Stimulated activated CD4-positive, alpha-beta T cell treated with anti-CD3 and anti-CD28 coated beads, Interleukin-1b, Interleukin-23, amount 100 ng/mL, for 4 hours (primary cell): ENCODE data around the gene STK4.
"Not testable (repeated sequence)": the region's sequence is repeated elsewhere in the genome, so short reads cannot be mapped to it uniquely, and the experiment has no call there.

Experiments
- DNase-seq, 2 donors: peaks; one replicate each; pipeline ENCODE4 v3.0.0-alpha.2; 2020; ENCODE audit warnings: low read depth in 2 of 2

The STK4 gene

GRCh38 chr20:45053430-45054351 lies 87.4 kb downstream of the STK4 start:
- no peak for DNase-seq

- DNase-seq: no peak
Observed at GRCh38 chr20:45055056-45055455, 88.7 kb downstream of the STK4 start.

DNA sequence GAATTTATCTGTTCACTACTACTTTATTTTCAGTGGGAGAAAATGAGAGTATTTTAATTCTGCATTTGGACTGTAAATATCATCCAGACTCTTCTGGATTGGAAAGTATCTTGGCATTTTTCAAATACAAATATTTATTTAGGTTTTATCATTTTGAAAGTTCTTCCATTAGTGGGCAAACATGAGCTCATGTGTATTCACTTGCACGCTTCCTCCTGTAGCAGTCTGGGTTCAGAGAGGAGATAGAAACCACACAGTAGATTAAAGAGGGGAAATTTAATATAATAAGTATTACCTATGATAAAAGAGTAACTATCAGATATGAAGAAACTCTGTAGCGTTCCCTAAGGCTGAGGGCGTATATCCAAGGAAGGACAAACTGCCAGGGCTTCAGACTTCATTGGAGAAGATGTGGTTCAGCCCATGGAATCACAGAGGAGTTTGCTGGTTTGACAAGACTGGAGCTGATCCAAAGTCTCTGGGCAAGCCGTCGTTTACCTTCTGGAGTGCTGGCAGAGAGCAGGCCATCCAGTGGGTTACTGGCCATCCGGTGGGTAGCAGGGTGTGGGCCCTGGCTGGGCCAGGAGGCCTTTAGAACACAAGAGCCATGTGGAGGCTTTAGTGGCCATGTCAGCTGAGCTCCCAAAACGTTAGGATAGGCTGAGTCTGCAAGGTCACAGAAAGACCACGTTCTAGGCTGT lies 90.3 kb downstream of the STK4 start:
- no peak for DNase-seq

- DNase-seq: no peak
Observed at GRCh38 chr20:45058168-45058850, 92.0 kb downstream of the STK4 start.

- no peak for DNase-seq
Observed at GRCh38 chr20:45059022-45059728, 92.9 kb downstream of the STK4 start.

- no peak for DNase-seq
Observed at GRCh38 chr20:45060294-45060693, 94.0 kb downstream of the STK4 start.

GRCh38 chr20:45061244-45061643 lies 94.9 kb downstream of the STK4 start:
- no peak for DNase-seq

GRCh38 chr20:45063107-45063506 lies 96.8 kb downstream of the STK4 start:
- DNase-seq: not testable (repeated sequence)

DNA sequence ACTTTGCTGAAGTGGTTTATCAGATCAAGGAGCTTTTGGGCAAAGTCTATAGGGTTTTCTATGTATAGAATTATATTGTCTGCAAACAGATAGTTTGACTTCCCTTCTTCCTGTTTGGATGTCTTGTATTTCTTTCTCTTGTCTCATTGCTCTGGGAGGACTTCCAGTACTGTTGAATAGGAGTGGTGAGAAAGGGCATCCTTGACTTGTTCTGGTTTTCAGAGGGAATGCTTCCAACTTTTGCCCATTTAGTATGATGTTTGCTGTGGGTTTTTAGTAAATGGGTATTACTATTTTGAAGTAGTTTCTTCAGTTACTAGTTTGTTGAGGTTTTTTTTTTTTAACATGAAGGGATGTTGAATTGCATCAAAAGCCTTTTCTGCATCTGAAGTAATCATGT lies 98.5 kb downstream of the STK4 start:
- no peak for DNase-seq

GRCh38 chr20:45066372-45066771 lies 100.1 kb downstream of the STK4 start:
- no peak for DNase-seq

GRCh38 chr20:45067087-45067486 lies 100.8 kb downstream of the STK4 start:
- no peak for DNase-seq

GRCh38 chr20:45067558-45067957 lies 101.2 kb downstream of the STK4 start:
- no peak for DNase-seq

GRCh38 chr20:45069261-45069660 lies 102.9 kb downstream of the STK4 start:
- no peak for DNase-seq

DNA sequence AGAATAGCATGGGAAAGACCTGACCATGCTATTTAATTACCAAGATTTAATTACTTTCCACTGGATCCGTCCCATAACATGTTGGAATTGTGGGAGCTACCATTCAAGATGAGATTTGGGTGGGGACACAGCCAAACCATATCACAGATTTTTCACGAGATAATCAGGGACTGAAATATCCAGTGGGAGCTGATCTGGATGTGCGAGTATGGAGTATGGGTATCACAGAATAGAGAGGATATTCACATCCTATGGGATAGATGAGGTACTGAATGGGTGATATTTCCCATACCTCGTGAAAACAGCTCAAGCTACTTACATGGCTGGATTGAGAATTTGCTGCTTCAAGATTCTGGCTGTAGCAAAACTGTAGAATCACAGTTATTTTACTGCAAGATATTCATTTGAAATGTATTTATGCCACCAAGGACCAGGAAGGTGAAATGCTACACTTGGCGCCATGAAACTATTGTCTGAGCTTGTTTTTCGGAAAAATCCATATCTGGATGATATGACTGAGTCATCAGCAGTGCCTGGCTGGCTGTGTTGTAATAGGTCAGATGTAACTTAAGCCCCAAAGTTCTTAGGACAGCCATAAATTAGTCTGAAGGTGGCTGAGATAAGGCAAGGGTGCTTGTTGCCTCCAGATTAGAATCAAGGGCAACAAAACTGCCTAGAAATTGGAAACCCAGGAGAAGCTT lies 104.8 kb downstream of the STK4 start:
- no peak for DNase-seq

DNA sequence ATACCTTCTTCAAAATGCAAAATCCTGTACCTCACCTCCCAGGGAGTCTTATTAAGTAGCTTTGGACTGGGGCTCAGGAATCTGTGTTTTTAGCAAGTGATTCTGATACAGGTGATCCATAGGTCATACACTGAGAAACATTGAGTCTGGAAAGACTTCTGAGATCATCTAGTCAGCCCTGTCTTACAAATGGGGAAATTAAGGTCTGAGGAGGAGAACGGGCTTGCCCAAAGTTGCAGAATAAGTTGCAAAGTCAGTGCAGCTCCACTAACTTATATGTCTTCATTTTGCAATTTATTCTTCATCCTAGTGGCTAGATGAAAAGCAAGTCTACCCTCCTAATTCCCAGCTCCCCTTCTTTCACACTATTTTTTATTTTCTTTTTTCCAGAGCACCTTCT lies 105.8 kb downstream of the STK4 start:
- DNase-seq: no peak

DNA sequence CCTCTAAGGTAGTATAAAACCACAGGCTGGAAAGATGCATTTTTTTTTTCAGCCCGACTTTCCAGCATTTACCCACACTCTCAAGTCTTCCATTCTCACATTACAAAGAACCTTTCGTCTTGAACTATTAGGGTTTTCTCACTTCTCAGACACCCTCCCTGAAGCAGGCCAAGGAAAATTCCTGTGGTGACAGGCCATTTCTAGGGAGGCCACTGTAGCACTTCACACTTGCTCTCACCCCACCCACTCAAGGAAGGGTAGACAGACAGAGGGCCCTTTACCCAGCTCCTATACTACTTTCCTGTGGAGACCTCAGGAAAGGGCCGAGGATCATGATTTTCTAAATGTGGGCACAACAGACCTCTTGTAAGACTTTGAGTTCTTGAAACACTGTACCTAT lies 106.9 kb downstream of the STK4 start:
- no peak for DNase-seq

DNA sequence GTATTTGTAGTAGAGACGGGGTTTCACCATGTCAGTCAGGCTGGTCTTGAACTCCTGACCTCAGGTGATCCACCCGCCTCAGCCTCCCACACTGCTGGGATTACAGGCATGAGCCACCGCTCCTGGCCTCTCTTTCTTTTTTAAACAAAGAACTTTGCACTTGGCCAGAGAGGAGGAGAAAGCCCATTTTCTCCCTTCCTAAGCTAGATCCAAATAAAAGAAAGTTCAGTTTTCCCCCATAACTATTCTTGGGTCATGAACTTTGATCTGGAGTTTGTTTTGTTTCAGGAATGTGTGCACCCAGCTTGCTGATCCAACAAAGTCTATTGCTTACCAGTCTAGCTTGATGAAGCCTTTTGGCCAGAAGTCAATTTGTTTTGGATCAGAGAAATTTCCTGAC lies 111.2 kb downstream of the STK4 start:
- no peak for DNase-seq

DNA sequence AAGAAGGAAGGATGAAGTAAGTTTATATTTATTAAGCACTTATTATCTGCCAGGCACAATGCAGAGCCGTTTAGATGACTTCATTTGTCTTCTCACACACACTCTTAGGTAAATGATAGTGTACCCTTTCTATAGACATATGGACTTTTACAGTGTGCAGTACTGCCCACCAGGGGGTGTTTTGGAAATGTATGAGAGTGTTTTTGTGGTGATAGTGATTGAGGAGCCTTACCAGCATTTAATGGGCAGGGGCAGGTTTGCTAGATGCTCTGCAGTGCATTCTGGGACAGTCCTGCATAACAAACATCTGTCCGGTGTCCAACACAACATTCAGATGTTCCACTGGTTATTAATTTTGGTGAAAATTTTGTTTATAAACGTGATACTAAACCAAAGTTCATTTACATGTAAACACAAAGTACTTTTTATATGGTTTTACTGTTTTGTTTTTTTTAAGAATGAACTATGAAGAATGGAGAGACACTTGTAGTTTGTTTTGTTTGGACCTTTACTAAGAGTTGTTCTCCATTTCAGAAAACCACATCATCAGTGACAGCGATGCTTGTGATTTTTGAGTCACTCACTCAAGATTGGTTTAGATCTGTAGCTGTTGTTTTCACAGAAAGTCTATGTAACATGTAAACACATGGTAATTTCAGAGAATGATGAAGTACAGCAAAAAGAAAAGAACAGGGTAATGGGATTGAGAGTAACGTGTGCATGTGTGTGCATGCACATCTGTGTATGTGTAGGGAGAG lies 114.7 kb downstream of the STK4 start:
- no peak for DNase-seq

GRCh38 chr20:45082468-45082867 lies 116.2 kb downstream of the STK4 start:
- DNase-seq: no peak

GRCh38 chr20:45083127-45083526 lies 116.8 kb downstream of the STK4 start:
- no peak for DNase-seq

DNA sequence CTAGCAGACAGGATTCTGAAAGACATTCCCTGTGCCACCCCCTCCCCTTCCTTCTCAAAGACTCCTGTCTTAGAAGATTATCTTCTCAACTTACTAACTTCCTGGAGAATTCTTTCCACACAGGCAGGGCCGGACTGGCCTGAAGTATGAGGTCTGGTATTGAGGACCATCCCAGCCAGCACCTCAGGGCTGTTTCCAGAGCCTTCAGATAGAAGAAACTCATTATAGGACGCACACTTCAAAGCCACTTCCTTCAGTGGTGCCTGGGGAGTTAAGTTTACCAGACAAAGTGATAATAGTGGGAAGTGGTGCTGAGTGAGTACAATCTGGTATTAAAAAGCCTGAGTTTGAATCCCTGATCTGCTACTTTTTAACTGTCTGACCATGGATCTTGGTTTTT lies 119.0 kb downstream of the STK4 start:
- no peak for DNase-seq
